GM18498 (cell line): Measurements from ENCODE around the gene MET.
"Not testable (repeated sequence)": the region's sequence is repeated elsewhere in the genome, so short reads cannot be mapped to it uniquely, and the experiment has no call there.

ENCODE experiments used
- ATAC-seq: cut with Tn5 transposase; IDR thresholded peaks from one replicate; pipeline ENCODE4 v1.9.1; 2021; ENCODE audit warnings: mild to moderate bottlenecking, moderate library complexity; ENCODE audit not compliant: unreplicated experiment

MET gene

GRCh38 chr7:116697152-116697551, 25.2 kb downstream of the MET start:
- ATAC-seq: no peak

- no peak for ATAC-seq
Observed at GRCh38 chr7:116697761-116698160, 25.8 kb downstream of the MET start.

- ATAC-seq: no peak
Observed at GRCh38 chr7:116698396-116698795, 26.4 kb downstream of the MET start.

GRCh38 chr7:116698930-116699721, 27.1 kb downstream of the MET start:
- no peak for ATAC-seq

- no peak for ATAC-seq
Observed at GRCh38 chr7:116699722-116700120, 27.7 kb downstream of the MET start.

GRCh38 chr7:116702046-116702785, 30.2 kb downstream of the MET start:
- ATAC-seq: no peak

- no peak for ATAC-seq
Observed at GRCh38 chr7:116704650-116705228, 32.7 kb downstream of the MET start.

GRCh38 chr7:116705419-116705818, 33.4 kb downstream of the MET start:
- ATAC-seq: no peak

- no peak for ATAC-seq
Observed at GRCh38 chr7:116706668-116707126, 34.7 kb downstream of the MET start.

GRCh38 chr7:116707289-116707688, 35.3 kb downstream of the MET start:
- ATAC-seq: no peak

- no peak for ATAC-seq
Observed at GRCh38 chr7:116708248-116708647, 36.3 kb downstream of the MET start.

GRCh38 chr7:116708861-116709260, 36.9 kb downstream of the MET start:
- no peak for ATAC-seq

GRCh38 chr7:116709336-116709735, 37.3 kb downstream of the MET start:
- no peak for ATAC-seq

- ATAC-seq: no peak
Observed at GRCh38 chr7:116710764-116711452, 38.9 kb downstream of the MET start.

- ATAC-seq: no peak
Observed at GRCh38 chr7:116711790-116712189, 39.8 kb downstream of the MET start.

GRCh38 chr7:116713500-116713899, 41.5 kb downstream of the MET start:
- no peak for ATAC-seq

GRCh38 chr7:116713918-116714317, 41.9 kb downstream of the MET start:
- no peak for ATAC-seq

- ATAC-seq: no peak
Observed at GRCh38 chr7:116715077-116715476, 43.1 kb downstream of the MET start.

GRCh38 chr7:116717137-116717536, 45.1 kb downstream of the MET start:
- no peak for ATAC-seq

GRCh38 chr7:116723959-116724529, 52.0 kb downstream of the MET start:
- ATAC-seq: not testable (repeated sequence)
